GM12874 (cell line): Measurements from ENCODE around the gene UBL4A.

Experiments
- TF ChIP-seq, protein P1 (sequence below): IDR thresholded peaks from 2 replicates; pipeline ENCODE4 v1.5.1; 2011; ENCODE audit warnings: low read depth, mild to moderate bottlenecking, control low read depth, low read length, moderate library complexity; ENCODE audit not compliant: insufficient read depth

Gene UBL4A

GRCh38 chrX:154515090-154515965 is 28.9 kb upstream of the UBL4A start:
- TF ChIP-seq, protein P1, sequence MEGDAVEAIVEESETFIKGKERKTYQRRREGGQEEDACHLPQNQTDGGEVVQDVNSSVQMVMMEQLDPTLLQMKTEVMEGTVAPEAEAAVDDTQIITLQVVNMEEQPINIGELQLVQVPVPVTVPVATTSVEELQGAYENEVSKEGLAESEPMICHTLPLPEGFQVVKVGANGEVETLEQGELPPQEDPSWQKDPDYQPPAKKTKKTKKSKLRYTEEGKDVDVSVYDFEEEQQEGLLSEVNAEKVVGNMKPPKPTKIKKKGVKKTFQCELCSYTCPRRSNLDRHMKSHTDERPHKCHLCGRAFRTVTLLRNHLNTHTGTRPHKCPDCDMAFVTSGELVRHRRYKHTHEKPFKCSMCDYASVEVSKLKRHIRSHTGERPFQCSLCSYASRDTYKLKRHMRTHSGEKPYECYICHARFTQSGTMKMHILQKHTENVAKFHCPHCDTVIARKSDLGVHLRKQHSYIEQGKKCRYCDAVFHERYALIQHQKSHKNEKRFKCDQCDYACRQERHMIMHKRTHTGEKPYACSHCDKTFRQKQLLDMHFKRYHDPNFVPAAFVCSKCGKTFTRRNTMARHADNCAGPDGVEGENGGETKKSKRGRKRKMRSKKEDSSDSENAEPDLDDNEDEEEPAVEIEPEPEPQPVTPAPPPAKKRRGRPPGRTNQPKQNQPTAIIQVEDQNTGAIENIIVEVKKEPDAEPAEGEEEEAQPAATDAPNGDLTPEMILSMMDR, result no peak

GRCh38 chrX:154513716-154514115 is 27.3 kb upstream of the UBL4A start:
- TF ChIP-seq, protein P1, result no peak

GRCh38 chrX:154512879-154513553 is 26.6 kb upstream of the UBL4A start:
- TF ChIP-seq, protein P1, result no peak

- TF ChIP-seq, protein P1, result no peak
Observed at GRCh38 chrX:154511761-154512160, 25.3 kb upstream of the UBL4A start.

- TF ChIP-seq, protein P1, result no peak
Observed at GRCh38 chrX:154509455-154509854, 23.0 kb upstream of the UBL4A start.

- TF ChIP-seq, protein P1, result no peak
Observed at GRCh38 chrX:154508384-154508745, 21.9 kb upstream of the UBL4A start.

DNA sequence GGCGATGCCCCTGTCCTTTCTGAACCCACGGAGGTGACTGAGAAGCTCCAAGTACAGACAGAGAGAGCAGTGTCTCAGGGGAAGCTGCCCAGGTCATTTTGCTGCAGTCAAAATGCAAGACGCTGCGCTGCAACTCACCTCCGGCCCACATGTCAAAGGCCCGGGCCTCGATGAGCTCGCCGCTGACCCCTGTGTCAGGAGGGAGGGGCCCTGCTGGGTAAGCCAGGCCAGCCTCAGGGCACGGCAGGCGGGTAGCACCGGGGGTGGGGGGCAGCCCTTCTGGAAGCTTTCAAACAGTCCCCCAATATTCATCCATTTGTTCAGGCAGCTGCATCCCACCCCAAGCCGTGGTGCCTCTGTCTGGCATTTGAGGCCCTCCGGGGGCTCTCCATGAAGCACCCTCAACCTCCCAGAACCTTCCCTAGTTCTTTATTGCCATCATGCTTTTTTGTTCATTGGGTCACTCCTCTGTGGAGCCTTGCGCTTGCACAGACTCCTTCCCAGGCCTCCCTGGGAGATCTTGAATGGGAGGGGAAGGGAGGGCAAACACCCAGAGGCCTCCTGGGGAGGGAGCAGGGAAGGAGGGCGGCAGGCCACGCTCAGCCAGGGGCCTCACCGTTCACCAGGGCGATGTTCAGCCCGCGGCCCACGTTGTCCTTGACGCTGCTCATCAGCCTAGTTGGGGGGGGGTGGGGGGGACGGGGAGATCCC is 21.4 kb upstream of the UBL4A start:
- TF ChIP-seq, protein P1, result no peak
